GM18520 (cell line): Measurements from ENCODE around the gene POLR1H.

Experiments
- ATAC-seq: cut with Tn5 transposase; IDR thresholded peaks from one replicate; pipeline ENCODE4 v1.9.1; 2021; ENCODE audit not compliant: unreplicated experiment

Gene POLR1H

DNA sequence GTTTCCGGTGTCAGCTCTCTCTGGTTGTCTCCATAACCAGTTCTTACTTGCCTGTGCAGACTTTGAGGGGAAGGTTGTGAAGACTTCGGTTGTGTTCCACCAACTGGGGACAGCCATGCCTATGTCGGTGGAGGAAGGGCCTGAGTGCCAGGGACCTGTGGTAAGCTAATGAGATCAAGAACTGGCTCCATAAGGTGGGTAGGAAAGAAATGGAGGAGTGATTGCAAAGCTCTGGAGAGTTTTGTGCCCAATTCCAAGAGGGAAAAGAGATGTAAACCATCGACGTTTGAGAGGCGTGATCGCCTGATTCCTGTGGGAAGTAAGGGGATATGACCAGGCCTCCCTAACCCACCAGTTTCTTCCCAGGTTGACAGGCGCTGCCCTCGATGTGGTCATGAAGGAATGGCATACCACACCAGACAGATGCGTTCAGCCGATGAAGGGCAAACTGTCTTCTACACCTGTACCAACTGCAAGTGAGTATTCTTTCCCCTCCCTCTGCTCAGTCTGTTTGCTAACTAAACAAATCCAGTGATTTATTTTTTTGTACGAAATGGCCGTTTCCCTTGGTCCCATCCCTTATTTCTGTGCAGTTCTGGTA lies 893 bp downstream of the POLR1H start:
- ATAC-seq: no peak

DNA sequence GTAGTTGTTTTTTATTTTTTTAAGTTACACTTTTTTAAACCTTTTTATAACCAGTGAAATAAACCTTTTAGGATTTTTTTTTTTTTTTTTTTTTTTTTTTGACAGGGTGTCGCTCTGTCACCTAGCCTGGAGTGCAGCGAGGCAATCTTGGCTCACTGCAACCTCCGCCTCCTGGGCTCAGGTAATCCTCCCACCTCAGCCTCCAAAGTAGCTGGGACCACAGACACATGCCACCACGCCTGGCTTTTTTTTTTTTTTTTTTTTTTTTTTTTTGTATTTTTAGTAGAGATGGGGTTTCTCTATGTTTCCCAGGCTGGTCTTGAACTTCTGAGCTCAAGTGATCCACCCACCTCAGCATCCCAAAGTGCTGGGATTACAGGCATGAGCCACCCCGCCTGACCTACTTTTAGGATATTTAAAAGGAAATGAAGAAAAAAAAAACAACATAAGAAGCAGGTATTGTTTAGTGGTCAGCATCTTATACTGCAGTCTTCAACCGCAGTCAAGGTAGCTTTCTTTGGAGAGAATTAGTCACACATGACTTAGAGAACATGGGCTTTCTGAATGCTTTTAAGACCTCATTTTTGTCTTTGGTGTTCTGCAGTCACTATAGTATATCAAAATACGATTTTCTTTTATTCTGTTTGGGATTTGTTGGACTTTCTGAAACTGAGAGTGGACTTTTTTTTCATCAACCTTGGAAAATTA lies 1.6 kb downstream of the POLR1H start:
- ATAC-seq: no peak

DNA sequence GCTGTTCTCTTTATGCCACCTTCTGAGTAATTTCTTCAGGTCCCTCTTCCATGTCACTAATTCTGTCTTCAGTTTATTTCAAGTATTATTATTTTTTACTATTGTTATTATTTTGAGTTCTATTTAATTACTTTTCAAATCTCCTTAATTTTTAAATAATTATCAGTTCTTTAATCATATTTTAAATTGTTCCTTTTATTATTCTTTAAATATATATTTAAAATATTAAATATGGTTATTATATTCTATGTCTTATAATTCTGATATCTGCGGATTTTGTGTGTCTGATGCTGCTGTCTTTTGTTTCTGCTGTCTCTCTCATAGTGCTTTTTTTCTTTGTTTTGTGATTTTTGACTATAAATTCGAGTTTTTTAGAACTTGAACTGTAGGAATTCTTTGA lies 2.2 kb downstream of the POLR1H start:
- no peak for ATAC-seq

DNA sequence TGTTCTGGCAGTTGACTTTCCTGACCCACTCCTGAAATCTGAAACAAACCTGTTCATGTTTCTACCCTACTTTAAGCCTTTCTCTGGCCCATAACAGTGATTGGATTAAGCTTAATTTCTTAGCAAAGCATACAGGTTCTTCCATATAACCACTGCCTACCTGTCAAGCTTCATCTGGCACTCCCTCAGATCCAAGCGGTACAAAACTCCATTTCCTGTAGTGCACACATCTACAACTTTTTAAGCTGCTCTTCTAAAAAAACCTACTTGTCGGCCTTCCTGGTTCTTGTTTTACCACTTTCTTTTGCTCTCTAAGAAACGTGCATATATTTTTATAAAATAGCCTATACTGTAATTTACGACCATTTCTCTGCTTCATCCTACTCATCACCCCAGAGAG lies 5.0 kb downstream of the POLR1H start:
- peak; percentile 1 for ATAC-seq

DNA sequence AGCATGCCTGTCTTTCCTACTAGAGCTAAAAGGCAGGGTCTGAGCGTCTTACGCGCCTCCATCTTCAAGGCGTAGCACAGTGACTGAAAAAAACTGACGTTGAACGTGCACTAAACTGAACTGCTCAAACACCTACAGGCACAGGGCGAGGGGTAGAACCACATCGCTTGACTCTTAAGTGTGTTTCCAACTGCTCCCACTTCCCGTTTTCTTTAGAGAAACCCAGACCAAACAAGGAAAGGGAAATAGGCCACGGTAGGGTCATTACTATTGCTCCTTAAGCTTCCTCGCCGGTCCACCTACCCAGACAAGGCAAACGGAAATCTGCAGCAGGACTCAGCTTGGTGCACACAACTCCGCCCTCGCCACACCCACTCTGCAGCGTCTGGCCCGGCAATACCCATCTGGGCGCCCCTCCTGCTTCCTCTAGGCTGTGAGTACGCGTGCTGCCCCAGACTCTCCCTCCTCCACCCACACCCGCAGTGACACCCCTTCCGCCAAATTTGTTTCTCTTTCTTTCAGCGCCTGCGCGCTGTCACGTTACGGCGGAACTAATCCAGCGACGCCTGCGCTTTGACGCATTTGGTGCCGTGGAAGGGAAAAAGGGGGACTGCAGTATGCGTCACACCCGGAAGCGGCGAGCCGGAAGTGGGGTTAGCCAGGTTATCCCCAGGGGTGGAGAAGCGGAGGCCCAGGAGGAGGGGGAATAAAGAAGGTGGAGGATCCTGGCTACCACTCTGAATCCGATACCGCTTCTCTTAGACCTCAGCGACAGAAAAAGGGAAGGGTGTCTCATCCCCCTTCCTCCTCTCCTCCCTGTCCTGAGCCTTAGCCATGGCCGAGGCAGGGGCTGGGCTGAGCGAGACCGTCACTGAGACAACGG lies 5.8 kb downstream of the POLR1H start, which contains the start of gene PPP1R11:
PPP1R11 (plus strand) TSS at position 622 of the 883 bp plus-strand sequence; CDS start at position 835, 213 bp downstream.
- peak; percentile 90 for ATAC-seq

DNA sequence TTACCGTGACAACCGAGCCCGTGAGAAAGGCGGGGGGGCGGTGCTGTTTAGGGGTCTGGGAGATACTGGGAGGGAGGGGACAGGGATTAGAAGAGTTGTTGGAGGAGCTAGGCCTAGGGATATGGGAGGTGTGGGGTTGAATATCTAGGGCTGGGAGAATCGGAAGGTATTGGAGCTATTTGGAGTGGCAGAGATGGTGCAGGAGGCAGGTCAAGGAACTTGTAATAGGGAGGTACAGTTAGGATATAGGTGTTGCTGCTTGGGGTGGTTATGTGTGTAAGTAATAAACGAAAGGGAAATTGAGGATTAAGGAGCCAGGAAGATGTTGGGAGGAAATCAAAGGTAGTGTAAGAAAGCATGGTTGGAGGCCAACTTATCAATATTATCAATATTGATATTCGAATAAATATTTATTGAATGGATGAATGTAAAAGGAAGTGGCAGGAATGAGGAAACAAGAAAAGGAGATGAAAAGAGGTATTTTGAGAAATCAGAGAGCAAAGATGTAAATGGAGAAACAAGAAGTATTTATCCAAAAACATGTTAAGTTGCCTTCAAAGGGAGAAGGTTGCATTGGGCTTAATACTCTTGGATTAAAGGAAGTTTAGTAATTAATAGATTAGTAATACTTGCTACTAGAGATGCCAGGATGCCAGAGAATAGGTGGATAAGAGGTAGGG lies 6.5 kb downstream of the POLR1H start:
- no peak for ATAC-seq

DNA sequence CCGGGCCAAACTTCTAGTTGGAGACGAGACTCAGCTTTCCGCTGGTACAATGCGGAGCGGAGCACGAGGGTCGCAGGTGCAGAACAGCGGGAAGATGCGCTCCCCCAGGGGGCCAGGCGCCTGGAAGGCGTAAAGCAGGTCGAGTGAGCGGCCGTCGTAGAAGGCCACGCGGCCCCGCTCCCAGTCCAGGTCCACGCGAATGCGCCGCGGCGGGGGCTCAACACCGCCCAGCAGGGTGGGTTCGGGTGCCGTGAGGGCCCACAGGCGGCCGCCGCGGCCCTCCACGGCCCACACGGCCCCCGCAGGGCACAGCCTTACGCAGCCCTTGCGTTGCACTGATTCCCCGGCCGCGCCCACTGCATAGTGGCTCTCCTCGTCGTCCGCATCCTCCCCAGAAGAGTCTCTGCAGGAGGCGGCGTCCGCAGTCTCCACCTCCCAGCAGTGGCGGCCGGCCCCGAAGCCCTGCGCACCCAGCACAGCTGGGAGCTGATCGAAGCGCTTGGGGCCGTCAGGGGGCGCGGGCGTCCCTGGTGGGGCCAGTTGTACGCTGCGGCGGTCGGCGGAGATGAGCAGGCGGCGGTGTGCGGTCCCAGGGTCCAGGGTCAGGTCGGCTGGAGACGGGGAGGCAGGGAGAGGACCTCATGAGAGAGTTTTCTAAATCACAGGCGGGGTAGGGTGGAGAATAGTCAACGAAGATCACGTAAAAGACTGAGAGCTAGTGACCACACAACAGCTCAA lies 10.2 kb downstream of the POLR1H start:
- ATAC-seq: no peak

DNA sequence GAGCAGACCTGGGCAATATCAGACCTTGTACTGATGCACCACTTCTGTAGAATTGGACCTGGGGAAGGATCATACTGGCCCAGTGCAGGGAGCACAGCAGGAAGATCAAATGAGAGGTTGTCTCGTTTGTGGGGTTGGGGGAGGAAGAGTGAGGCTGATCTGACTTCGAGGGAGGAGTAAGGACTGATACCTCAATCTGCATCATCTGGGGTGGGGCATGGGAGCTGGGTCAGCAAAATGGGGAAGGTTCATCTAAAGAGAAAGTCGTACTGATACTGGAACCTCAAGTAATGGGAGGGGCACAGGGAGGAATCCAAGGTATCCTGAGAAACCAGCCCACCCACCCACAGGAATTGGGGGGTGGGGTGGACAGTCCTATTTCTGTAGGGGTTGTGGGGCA lies 10.8 kb downstream of the POLR1H start:
- no peak for ATAC-seq

DNA sequence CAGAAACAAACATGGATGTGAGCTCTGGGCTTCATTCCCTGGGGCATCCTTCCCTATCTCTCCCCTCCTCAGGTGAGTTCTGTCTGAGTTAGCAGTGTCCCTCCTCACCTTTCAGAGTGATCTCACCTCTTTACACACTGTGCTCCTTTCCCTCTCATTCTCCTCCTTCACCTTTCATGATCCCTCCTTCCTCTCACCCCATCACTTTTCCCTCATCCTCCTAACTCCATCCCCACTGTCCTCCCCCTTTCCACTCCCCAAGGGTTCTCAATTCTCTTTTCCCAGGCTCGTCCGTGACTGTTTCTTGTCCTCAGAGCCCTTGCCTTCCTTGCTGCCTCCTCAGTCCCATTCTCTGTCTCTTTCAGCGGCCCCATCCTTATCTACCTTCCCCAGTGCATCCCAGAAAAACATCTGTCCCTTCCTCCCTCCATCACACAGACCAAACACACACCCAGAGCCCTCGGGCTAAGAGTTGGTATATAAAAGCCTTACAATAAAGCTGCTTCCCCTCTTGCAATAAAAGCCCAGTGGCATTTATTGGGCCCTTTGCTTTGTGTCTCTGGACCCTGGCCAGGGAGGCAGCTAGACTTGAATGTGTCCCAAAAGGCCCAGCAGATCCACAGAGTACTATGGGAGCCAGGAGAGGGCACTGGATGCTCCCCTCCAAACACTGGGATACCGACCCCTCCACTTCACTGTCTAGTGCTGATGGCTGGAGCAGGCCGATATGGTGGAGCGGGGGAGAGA lies 12.6 kb downstream of the POLR1H start:
- ATAC-seq: no peak

DNA sequence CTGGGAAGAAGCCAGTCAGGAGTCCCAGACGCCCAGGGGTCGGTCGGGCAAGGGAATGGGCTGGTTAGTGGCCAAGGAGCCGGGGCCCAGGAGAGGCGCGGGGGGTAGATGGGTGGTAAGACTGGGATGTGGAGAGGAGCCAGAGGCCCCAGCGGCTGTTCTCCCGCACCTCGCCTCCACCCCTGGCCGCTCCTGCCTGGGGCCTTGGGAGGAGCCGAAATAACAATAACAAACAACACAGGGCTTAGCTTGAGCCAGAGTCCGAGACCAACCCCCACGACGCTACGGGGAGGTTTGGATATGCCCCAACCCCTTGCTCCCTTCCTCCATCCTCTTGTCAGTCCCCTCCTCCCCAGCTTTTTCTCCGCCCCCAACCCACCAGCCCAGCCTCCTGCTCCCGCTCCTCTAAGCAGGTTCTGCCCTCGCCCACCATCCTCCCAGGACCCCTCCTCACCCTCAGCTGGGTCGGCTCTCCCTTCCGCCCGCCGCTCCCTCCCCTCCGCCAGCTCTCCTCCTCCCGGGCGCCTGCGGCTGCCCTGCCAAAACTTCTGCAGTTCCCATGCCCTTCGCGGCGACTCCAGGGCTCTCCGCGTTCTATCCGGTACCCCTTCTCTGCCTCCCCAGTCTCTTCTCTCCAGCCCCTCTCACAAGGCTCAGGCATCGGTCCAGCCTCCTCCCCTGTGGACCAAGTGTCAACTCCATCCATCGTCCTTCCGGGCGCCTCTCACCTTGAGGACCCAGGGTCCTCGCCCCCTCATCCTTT lies 13.4 kb downstream of the POLR1H start:
- no peak for ATAC-seq

DNA sequence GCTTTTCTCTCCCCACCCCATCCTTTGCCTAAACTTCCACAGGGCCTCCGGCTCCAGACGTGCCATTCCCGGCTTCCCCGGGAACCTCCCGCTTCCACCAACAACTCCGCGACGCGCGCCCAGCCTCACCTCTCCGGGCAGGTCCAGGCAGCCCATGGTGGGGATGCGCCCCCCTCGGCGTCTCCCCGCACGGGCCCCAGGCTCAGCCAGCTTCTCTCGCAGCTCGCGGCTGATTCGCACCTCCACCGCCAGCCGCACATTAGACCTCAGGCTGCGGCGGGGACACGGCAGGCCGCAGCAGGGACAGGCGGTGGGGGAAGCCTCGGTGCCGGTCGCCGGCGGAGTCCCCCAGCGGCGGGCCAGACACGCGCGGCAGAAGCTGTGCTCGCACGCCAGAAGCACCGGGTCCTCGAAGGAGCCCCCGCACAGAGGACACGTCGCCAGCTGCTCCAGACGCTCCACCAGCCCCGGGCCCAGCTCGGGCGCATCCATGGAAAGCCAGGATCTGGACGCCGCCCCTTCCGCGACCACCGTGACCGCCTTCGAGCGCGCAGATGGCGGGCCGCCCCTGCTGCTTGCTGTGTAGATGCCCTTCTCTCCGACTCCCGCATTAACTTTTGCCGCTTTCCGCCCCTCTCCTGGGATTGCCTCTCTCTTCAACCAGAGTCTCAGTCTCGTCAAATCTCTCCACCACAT lies 14.2 kb downstream of the POLR1H start, which contains the start of gene RNF39:
RNF39 (minus strand) TSS at position 676 of the 696 bp plus-strand sequence; CDS start at position 492, 184 bp downstream.
- ATAC-seq: no peak

DNA sequence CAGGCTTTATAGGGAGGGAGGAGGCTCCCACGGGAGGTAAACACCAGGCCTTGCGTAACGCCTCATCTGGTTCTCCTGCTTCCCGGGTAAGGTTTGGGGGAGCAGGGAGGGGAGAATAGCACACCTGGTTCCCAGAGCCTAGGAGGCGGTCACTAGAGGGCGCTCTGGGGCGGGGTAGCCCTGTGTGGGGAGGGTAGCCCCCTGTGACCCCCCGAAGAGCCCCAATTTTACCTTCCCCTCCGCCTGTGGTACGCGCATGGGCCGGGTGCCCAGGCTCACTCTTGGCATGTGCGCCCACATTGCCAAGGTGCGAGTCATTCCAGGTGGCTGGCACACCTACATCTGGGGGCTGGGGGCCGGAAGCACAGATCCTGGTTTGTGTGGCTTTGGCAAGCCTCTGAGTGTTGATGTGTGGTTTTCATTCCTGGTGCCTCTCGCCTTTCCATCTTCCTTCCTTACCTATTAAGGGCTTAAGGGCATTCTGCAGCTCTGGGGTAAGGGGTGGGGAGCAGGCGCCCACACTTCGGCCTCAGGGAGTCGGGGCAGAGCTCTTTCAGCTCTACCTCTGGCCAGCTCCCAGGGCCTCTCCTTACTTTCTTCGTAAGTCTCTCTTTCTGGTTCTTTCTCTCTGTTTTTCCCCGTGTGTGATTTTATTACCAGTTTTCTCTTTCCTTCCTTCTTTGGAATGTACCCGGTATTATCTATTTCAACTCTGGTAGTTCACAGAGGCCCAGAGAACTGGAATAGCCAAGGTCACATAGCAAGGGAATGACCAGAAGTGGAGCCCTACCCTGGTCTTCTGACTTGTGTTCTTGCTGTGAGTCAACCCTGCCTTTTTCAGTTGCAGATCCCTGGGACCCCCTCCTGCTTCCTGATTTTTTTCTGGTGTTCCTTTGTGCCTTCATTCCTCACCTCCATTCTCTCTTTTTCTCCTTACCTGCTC lies 15.0 kb downstream of the POLR1H start:
- no peak for ATAC-seq

DNA sequence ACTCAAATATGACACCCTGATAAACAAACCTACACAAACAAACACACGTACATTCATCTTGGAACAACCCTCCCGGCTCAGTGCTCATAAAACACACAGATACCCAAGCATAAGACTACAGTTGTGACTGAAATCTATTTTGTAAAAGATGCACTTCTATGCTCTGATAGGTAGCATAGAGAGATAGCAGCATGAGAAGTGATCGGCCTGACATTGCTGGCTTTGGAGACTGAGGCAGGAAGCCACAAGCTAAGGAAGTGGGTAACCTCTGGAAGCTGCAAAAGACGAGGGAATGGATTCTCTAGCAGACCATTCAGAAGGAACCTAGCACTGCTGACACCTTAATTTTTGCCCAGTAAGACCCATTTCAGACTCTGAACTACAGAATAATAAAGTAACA lies 16.2 kb downstream of the POLR1H start:
- ATAC-seq: no peak

DNA sequence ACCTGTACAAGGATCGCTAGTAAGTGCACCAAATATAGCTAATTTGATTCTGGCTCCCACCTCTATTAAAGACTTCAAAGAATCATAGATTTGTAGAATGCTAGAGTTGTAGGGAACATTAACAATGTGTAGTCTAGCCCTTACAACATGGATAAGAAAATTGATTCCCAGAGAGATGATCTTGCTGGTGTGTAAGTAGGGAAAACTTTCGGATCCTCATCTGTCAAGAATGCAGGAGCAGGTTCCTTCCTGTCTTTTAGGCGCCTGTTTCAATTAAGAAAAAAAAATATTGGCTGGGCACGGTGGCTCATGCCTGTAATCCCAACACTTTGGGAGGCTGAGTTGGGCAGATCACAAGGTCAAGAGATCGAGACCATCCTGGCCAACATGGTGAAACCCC lies 26.8 kb downstream of the POLR1H start:
- ATAC-seq: no peak

DNA sequence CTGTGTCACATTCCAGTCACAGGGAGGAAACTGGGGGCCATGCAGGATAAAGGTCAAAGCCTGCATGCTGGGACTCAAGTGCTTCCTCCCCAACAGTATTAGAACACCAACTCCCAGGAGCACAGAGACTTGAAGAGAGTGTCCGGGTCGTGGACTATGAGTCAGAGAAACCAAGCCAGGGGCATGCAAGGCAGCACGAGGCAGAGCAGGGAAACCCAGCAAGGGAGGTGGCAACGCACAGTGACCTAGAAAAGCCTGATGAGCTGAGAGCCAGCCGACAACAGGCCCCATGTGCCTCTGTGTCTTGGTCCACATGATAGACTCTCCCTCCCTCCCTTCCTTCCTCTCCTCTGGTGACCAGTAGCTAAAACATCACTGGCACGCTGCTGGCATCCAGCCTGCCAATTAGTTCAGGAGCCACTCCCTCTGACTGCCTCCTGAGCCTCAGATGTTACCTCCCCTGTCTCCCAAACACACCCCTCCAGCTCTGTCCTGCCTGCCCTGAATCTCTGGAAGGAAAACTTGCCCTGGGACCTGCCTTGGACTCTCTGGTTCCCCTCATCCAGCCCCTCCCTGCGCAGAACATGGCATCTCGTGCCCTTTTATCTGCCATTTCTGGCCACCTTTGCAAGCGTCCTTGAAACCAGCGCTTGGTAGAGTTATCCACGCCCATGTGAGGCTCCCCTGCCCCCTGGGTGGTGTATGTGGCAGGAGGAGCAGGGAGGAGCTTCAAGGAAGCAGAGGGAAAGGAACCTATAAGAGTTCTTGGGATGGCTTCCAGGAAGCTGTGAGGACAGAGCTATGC lies 30.7 kb downstream of the POLR1H start:
- no peak for ATAC-seq

DNA sequence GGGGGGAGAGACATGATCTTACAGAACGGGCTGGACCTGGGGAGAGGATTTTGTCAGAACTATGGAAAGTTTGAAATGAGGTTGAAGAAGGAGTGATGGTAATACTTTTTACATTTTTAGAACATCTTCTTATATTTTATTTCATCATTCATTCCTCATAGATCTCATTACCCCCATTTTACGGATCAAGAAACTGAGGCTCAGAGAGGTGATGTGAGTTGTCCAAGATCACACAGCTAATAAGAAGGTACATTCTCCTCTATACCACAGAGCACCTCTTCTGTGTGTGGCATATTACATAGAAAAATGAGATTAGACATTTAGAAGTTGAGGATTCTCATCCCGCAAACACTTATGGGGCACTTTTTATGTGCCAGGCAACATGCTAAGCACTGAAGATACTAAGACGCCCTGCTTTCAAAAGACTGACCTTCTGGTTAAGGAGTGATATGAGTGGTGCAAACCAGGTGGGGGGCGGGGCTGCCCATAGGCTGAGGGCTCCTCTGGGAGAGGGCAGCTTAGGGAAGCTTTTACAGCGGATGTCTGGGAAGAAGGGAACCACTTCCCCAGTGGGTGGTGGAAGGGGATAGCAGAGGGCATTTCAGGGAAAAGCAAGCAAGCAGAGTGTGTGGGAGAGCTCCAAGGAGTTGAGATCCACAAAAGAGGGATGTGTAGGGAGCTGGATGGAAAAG lies 31.9 kb downstream of the POLR1H start:
- ATAC-seq: no peak
